Naive thymus-derived CD4-positive, alpha-beta T cell (primary cell): ENCODE results near the gene CRYBG1. TPM values are rescaled to one million over a fixed set of nuclear protein-coding genes. Genes with fewer than 3 reads are reported as not detected.
A peak's percentile ranks its signal among the peaks of the same experiment; 100 is the strongest.

ENCODE experiments used
- ATAC-seq: fragments of 150-1000 bp; cut with Tn5 transposase; 2 replicates; pipeline ENCODE4 v1.10.0; 2021; ENCODE audit warnings: mild to moderate bottlenecking, moderate library complexity
- CTCF ChIA-PET: fragments of 350-600 bp; sonication (Branson Sonifier 250); formaldehyde crosslinking; loops from one replicate; lab custom pipeline; 2021; ENCODE audit warnings: antibody characterized with exemption; lab: Charles Lee
- POLR2A ChIA-PET: fragments of 350-600 bp; sonication (Branson Sonifier 250); formaldehyde crosslinking; loops from one replicate; lab custom pipeline; 2021; ENCODE audit warnings: antibody characterized with exemption, inconsistent platforms; lab: Charles Lee
- DNase-seq, 9 donors: peaks; one replicate each; pipeline versions ENCODE4 v3.0.0 to v3.0.0-alpha.2; 2020 to 2022; ENCODE audit warnings: mixed read lengths in 1 of 9
- H3K27ac ChIP-seq: one replicate; pipeline ENCODE4 v1.7.0; 2013; ENCODE audit warnings: mild to moderate bottlenecking, low read depth, low read length, moderate library complexity
- H3K27me3 ChIP-seq, 2 donors: one replicate each; pipeline ENCODE4 v1.7.0; 2013; ENCODE audit warnings: low read length in 2 of 2, mild to moderate bottlenecking in 2 of 2, moderate library complexity in 2 of 2; ENCODE audit not compliant: control insufficient read depth in 2 of 2, insufficient read depth in 2 of 2
- H3K36me3 ChIP-seq, 3 experiments: 1 replicate in 2 of 3; 2 replicates in 1 of 3; pipeline ENCODE4 v1.7.0; 2013; ENCODE audit warnings: low read length in 3 of 3, mild to moderate bottlenecking in 3 of 3, moderate library complexity in 1 of 3; ENCODE audit not compliant: insufficient read depth in 3 of 3, control insufficient read depth in 2 of 3
- H3K4me1 ChIP-seq, 2 donors: one replicate each; pipeline ENCODE4 v1.7.0; 2013; ENCODE audit warnings: low read length in 2 of 2, mild to moderate bottlenecking in 2 of 2, moderate library complexity in 1 of 2; ENCODE audit not compliant: control insufficient read depth in 2 of 2, insufficient read depth in 2 of 2
- H3K4me3 ChIP-seq: 2 replicates; pipeline ENCODE4 v1.7.0; 2013; ENCODE audit warnings: mild to moderate bottlenecking, low read length
- H3K9me3 ChIP-seq, 3 experiments: 1 replicate in 2 of 3; 2 replicates in 1 of 3; pipeline ENCODE4 v1.7.0; 2013; ENCODE audit warnings: low read length in 3 of 3; ENCODE audit not compliant: control insufficient read depth in 2 of 3
- H3K27ac Mint-ChIP-seq, 9 donors: one replicate each; pipeline ENCODE4 v1.8.0; 2020 to 2022; ENCODE audit warnings: mixed read lengths in 9 of 9, mild to moderate bottlenecking in 8 of 9, moderate library complexity in 5 of 9, inconsistent platforms in 2 of 9
- H3K27me3 Mint-ChIP-seq, 5 donors: one replicate each; pipeline ENCODE4 v1.8.0; 2021 to 2022; ENCODE audit warnings: mixed read lengths in 5 of 5, mild to moderate bottlenecking in 1 of 5
- H3K36me3 Mint-ChIP-seq, 5 donors: one replicate each; pipeline ENCODE4 v1.8.0; 2020 to 2022; ENCODE audit warnings: mixed read lengths in 5 of 5, mild to moderate bottlenecking in 3 of 5, inconsistent platforms in 1 of 5
- H3K4me1 Mint-ChIP-seq, 7 donors: one replicate each; pipeline ENCODE4 v1.8.0; 2020 to 2022; ENCODE audit warnings: mixed read lengths in 7 of 7, mild to moderate bottlenecking in 3 of 7, inconsistent platforms in 1 of 7
- H3K4me3 Mint-ChIP-seq, 10 donors: one replicate each; pipeline ENCODE4 v1.8.0; 2020 to 2022; ENCODE audit warnings: mild to moderate bottlenecking in 10 of 10, mixed read lengths in 10 of 10, moderate library complexity in 6 of 10, inconsistent platforms in 2 of 10
- H3K9me3 Mint-ChIP-seq, 11 donors: one replicate each; pipeline ENCODE4 v1.8.0; 2020 to 2022; ENCODE audit warnings: mixed read lengths in 11 of 11, mild to moderate bottlenecking in 4 of 11, inconsistent platforms in 1 of 11, moderate library complexity in 1 of 11
- intact Hi-C, 2 donors: fragments of 100-400 bp; cut with micrococcal nuclease; formaldehyde crosslinking; loops; one replicate each; pipeline ENCODE4 v1.15.1; 2023
- polyA plus RNA-seq, 2 donors: library from polyadenylated mRNA; unstranded; fragments of 300-500 nt; fragmentation: Illumina TruSeq; gene quantifications; one replicate each; pipeline ENCODE4 v1.2.3, GENCODE V29; 2021
- total RNA-seq, 6 experiments: library from RNA in 5 of 6; stranded (reverse) in 5 of 6; gene quantifications; 1 replicate in 5 of 6; 2 replicates in 1 of 6; pipeline ENCODE4 v1.2.3 and lab custom pipeline; 2021 to 2026

CRYBG1 gene
- total and polyA plus RNA-seq, 7 experiments from 2014 or later: 11.3 to 39.8 (median 30.3) TPM

GRCh38 chr6:106448000-106448426 is 87.5 kb downstream of the CRYBG1 start:
- no peaks in the 10 kb centered on the region for H3K36me3 Mint-ChIP-seq
- no peaks in the 10 kb centered on the region for H3K36me3 ChIP-seq
- POLR2A ChIA-PET: interaction anchor here (0.9 to 1.8 kb wide), 5 partner anchors 63 to 122 kb away, joined by 3 to 7 read pairs (median 4); no protein-coding TSS in a partner anchor
- H3K27ac Mint-ChIP-seq: peak overlapping the region in 8 of 9 donors; percentile 48 to 81 (median 62)
- ATAC-seq: peak; percentile 81
- intact Hi-C loops: loop anchor here (10.0 kb wide), 2 partner anchors 353 to 667 kb away; partner anchors contain the start of gene BEND3 (in 1 of the 2)
- no peak overlapping the region for H3K4me3 ChIP-seq
- H3K27me3 ChIP-seq: peaks cover 0 to 4% of the 10 kb centered on the region in 2 donors
- peaks cover 0 to 5% of the 10 kb centered on the region in 2 donors for H3K4me1 ChIP-seq
- CTCF ChIA-PET: interaction anchor here (1.1 to 13.9 kb wide), 5 partner anchors 61 to 531 kb away, joined by 3 to 325 read pairs (median 5); no protein-coding TSS in a partner anchor
- peaks cover 5 to 15% (median 14%) of the 10 kb centered on the region in 7 donors for H3K4me1 Mint-ChIP-seq
- H3K9me3 Mint-ChIP-seq: no peaks in the 10 kb centered on the region
- no peaks in the 10 kb centered on the region for H3K9me3 ChIP-seq
- H3K27ac ChIP-seq: no peak overlapping the region
- peaks cover 4 to 8% (median 5%) of the 10 kb centered on the region in 5 donors for H3K27me3 Mint-ChIP-seq
- H3K4me3 Mint-ChIP-seq: peak overlapping the region in 8 of 10 donors; percentile 10 to 61 (median 48)
- peak in 7 of 9 donors; percentile 6 to 27 (median 12) for DNase-seq

- Histone ChIP-seq H3K27ac (no peak overlapping the region), H3K4me1 (peaks cover 0 to 5% of the 10 kb centered on the region in 2 donors), H3K9me3 (no peaks in the 10 kb centered on the region), H3K27me3 (no peaks in the 10 kb centered on the region), H3K36me3 (no peaks in the 10 kb centered on the region), H3K4me3 (no peak overlapping the region)
- ATAC-seq: no peak
- no peak overlapping the region for H3K4me3 Mint-ChIP-seq
- peaks cover 0 to 9% (median 0%) of the 10 kb centered on the region in 5 donors for H3K27me3 Mint-ChIP-seq
- DNase-seq: no peak
- H3K9me3 Mint-ChIP-seq: no peaks in the 10 kb centered on the region
- CTCF ChIA-PET: interaction anchor here (13.9 kb wide), 1 partner anchor 110 kb away, joined by 325 read pairs; no protein-coding TSS in a partner anchor
- POLR2A ChIA-PET: no interaction called here
- intact Hi-C loops: loop anchor here in 1 of 2 donors (5.0 kb wide), 1 partner anchor 37 kb away; no protein-coding TSS in a partner anchor
- H3K36me3 Mint-ChIP-seq: no peaks in the 10 kb centered on the region
- H3K27ac Mint-ChIP-seq: no peak overlapping the region
- peaks cover 5 to 15% (median 14%) of the 10 kb centered on the region in 7 donors for H3K4me1 Mint-ChIP-seq
Observed at GRCh38 chr6:106450653-106451052, 90.1 kb downstream of the CRYBG1 start.

- Mint-ChIP-seq H3K4me3 (no peak overlapping the region), H3K9me3 (no peaks in the 10 kb centered on the region), H3K4me1 (peaks cover 5 to 15% (median 14%) of the 10 kb centered on the region in 7 donors), H3K27ac (no peak overlapping the region), H3K27me3 (peaks cover 0 to 15% (median 0%) of the 10 kb centered on the region in 5 donors), H3K36me3 (no peaks in the 10 kb centered on the region)
- Histone ChIP-seq H3K4me1 (peaks cover 0 to 5% of the 10 kb centered on the region in 2 donors), H3K9me3 (no peaks in the 10 kb centered on the region), H3K27me3 (no peaks in the 10 kb centered on the region), H3K36me3 (no peaks in the 10 kb centered on the region), H3K4me3 (no peak overlapping the region), H3K27ac (no peak overlapping the region)
- POLR2A ChIA-PET: no interaction called here
- CTCF ChIA-PET: no interaction called here
- intact Hi-C loops: loop anchor here in 1 of 2 donors (5.0 kb wide), 1 partner anchor 36 kb away; no protein-coding TSS in a partner anchor
- DNase-seq (no peak), ATAC-seq (no peak)
Observed at GRCh38 chr6:106451439-106451838, 90.9 kb downstream of the CRYBG1 start.

- Mint-ChIP-seq H3K27me3 (peaks cover 0 to 16% (median 0%) of the 10 kb centered on the region in 5 donors), H3K4me1 (peaks cover 3 to 13% (median 11%) of the 10 kb centered on the region in 7 donors), H3K9me3 (no peaks in the 10 kb centered on the region), H3K36me3 (no peaks in the 10 kb centered on the region), H3K4me3 (no peak overlapping the region), H3K27ac (no peak overlapping the region)
- peaks cover 0 to 5% of the 10 kb centered on the region in 2 donors for H3K4me1 ChIP-seq
- no peak for DNase-seq
- H3K36me3 ChIP-seq: no peaks in the 10 kb centered on the region
- no peaks in the 10 kb centered on the region for H3K9me3 ChIP-seq
- ChIA-PET CTCF (interaction anchor here (1.1 kb wide), 1 partner anchor 10 kb away, joined by 4 read pairs; no protein-coding TSS in a partner anchor), POLR2A (no interaction called here)
- H3K27me3 ChIP-seq: no peaks in the 10 kb centered on the region
- no peak for ATAC-seq
- no peak overlapping the region for H3K4me3 ChIP-seq
- intact Hi-C loops: loop anchor here in 1 of 2 donors (5.0 kb wide), 1 partner anchor 35 kb away; no protein-coding TSS in a partner anchor
- no peak overlapping the region for H3K27ac ChIP-seq
Observed at GRCh38 chr6:106452628-106453027, 92.1 kb downstream of the CRYBG1 start.

- H3K4me3 Mint-ChIP-seq: no peak overlapping the region
- ChIA-PET POLR2A (interaction anchor here (0.6 kb wide), 1 partner anchor 9 kb away, joined by 3 read pairs; no protein-coding TSS in a partner anchor), CTCF (interaction anchor here (0.7 to 1.3 kb wide), 2 partner anchors 111 to 113 kb away, joined by 3 to 6 read pairs; no protein-coding TSS in a partner anchor)
- Histone ChIP-seq H3K4me1 (no peaks in the 10 kb centered on the region), H3K27ac (no peak overlapping the region), H3K9me3 (no peaks in the 10 kb centered on the region), H3K36me3 (no peaks in the 10 kb centered on the region), H3K27me3 (no peaks in the 10 kb centered on the region), H3K4me3 (no peak overlapping the region)
- peaks cover 0 to 17% (median 0%) of the 10 kb centered on the region in 5 donors for H3K27me3 Mint-ChIP-seq
- H3K27ac Mint-ChIP-seq: no peak overlapping the region
- no peak for DNase-seq
- no peak for ATAC-seq
- H3K4me1 Mint-ChIP-seq: peaks cover 0 to 1% (median 0%) of the 10 kb centered on the region in 7 donors
- H3K9me3 Mint-ChIP-seq: no peaks in the 10 kb centered on the region
- H3K36me3 Mint-ChIP-seq: no peaks in the 10 kb centered on the region
- intact Hi-C loops: loop anchor here in 1 of 2 donors (5.0 kb wide), 1 partner anchor 33 kb away; no protein-coding TSS in a partner anchor
Observed at GRCh38 chr6:106453756-106454367, 93.3 kb downstream of the CRYBG1 start.

- Histone ChIP-seq H3K4me3 (no peak overlapping the region), H3K27ac (no peak overlapping the region), H3K4me1 (no peaks in the 10 kb centered on the region), H3K36me3 (no peaks in the 10 kb centered on the region), H3K27me3 (no peaks in the 10 kb centered on the region), H3K9me3 (no peaks in the 10 kb centered on the region)
- H3K4me3 Mint-ChIP-seq: no peak overlapping the region
- no peak for ATAC-seq
- no peak overlapping the region for H3K27ac Mint-ChIP-seq
- no peaks in the 10 kb centered on the region for H3K4me1 Mint-ChIP-seq
- DNase-seq: no peak
- H3K36me3 Mint-ChIP-seq: no peaks in the 10 kb centered on the region
- H3K27me3 Mint-ChIP-seq: peaks cover 0 to 28% (median 0%) of the 10 kb centered on the region in 5 donors
- intact Hi-C loops: no loop called here
- H3K9me3 Mint-ChIP-seq: no peaks in the 10 kb centered on the region
- ChIA-PET CTCF (no interaction called here), POLR2A (no interaction called here)
Observed at GRCh38 chr6:106456756-106457155, 96.2 kb downstream of the CRYBG1 start.
